GM12873 (cell line): ENCODE results near the gene GLG1.

Experiments
- CTCF ChIP-seq: IDR thresholded peaks from 2 replicates; pipeline ENCODE4 v1.5.1; 2012; ENCODE audit warnings: low read depth, mild to moderate bottlenecking, moderate library complexity, low read length, control low read depth; ENCODE audit not compliant: insufficient read depth; ENCODE audit errors: missing control alignments

GLG1 gene

GRCh38 chr16:74465851-74466685 lies 140.8 kb downstream of the GLG1 start:
- no peak for TF ChIP-seq CTCF

GRCh38 chr16:74465281-74465680 lies 141.6 kb downstream of the GLG1 start:
- TF ChIP-seq CTCF = no peak

- TF ChIP-seq CTCF = no peak
These were observed 143.0 kb downstream of the GLG1 start for GRCh38 chr16:74463888-74464287.

- TF ChIP-seq CTCF = no peak
These were observed 144.6 kb downstream of the GLG1 start for GRCh38 chr16:74462361-74462760.

GRCh38 chr16:74461826-74462225 lies 145.1 kb downstream of the GLG1 start:
- no peak for TF ChIP-seq CTCF

GRCh38 chr16:74460542-74460941 lies 146.4 kb downstream of the GLG1 start:
- no peak for TF ChIP-seq CTCF

- TF ChIP-seq CTCF = no peak
These were observed 150.7 kb downstream of the GLG1 start for GRCh38 chr16:74456290-74456625.
